Hepatocyte (in vitro differentiated cells): ENCODE measurements around the gene PRDM11. TPM values are rescaled to one million over a fixed set of nuclear protein-coding genes. Genes with fewer than 3 reads are reported as not detected.

Source experiments
- DNase-seq: peaks from one replicate; pipeline ENCODE4 v3.0.0-alpha.2; 2016; ENCODE audit warnings: low spot score
- H2AFZ ChIP-seq: fragments of 200-600 bp; sonication (generic); 2 replicates; pipeline ENCODE4 v1.6.0; 2016; ENCODE audit warnings: antibody characterized with exemption, mild to moderate bottlenecking
- H3K27ac ChIP-seq: fragments of 200-600 bp; sonication (generic); 2 replicates; pipeline ENCODE4 v1.5.1; 2016; ENCODE audit warnings: mild to moderate bottlenecking
- H3K27me3 ChIP-seq: fragments of 200-600 bp; sonication (generic); 2 replicates; pipeline ENCODE4 v1.6.1; 2016
- H3K36me3 ChIP-seq: fragments of 200-600 bp; sonication (generic); replicated peaks from 2 replicates; pipeline ENCODE4 v1.5.1; 2016; ENCODE audit warnings: low read depth; ENCODE audit not compliant: insufficient read depth
- H3K4me1 ChIP-seq: fragments of 200-600 bp; sonication (generic); 2 replicates; pipeline ENCODE4 v1.5.1; 2016; ENCODE audit warnings: mild to moderate bottlenecking, moderate library complexity; ENCODE audit not compliant: insufficient read depth
- H3K4me2 ChIP-seq: fragments of 200-600 bp; sonication (generic); 2 replicates; pipeline ENCODE4 v1.6.0; 2016
- H3K4me3 ChIP-seq: fragments of 200-600 bp; sonication (generic); 2 replicates; pipeline ENCODE4 v1.5.1; 2016; ENCODE audit warnings: mild to moderate bottlenecking
- H3K79me2 ChIP-seq: fragments of 200-600 bp; sonication (generic); 2 replicates; pipeline ENCODE4 v1.6.0; 2017; ENCODE audit warnings: mild to moderate bottlenecking
- H3K9me2 ChIP-seq: fragments of 200-600 bp; sonication (generic); replicated peaks from 2 replicates; pipeline ENCODE4 v1.6.0; 2017; ENCODE audit warnings: mild to moderate bottlenecking; ENCODE audit not compliant: insufficient read depth
- H3K9me3 ChIP-seq: fragments of 200-600 bp; sonication (generic); 2 replicates; pipeline ENCODE4 v1.5.1; 2016; ENCODE audit warnings: low read depth, mild to moderate bottlenecking
- H4K20me1 ChIP-seq: fragments of 200-600 bp; sonication (generic); 2 replicates; pipeline ENCODE4 v1.6.0; 2016; ENCODE audit warnings: mild to moderate bottlenecking; ENCODE audit not compliant: insufficient read depth, poor library complexity, severe bottlenecking
- CTCF ChIP-seq: fragments of 200-600 bp; sonication (generic); IDR thresholded peaks from 2 replicates; pipeline ENCODE4 v1.5.1; 2016; ENCODE audit warnings: antibody characterized with exemption, mild to moderate bottlenecking; ENCODE audit not compliant: poor library complexity
- EZH2 ChIP-seq: fragments of 200-600 bp; sonication (generic); IDR thresholded peaks from 2 replicates; pipeline ENCODE4 v1.6.1; 2016; ENCODE audit warnings: antibody characterized with exemption, mild to moderate bottlenecking, borderline replicate concordance
- EZH2phosphoT487 ChIP-seq: fragments of 200-600 bp; sonication (generic); IDR thresholded peaks from one replicate; pipeline ENCODE4 v1.6.1; 2018; ENCODE audit warnings: antibody characterized with exemption, mild to moderate bottlenecking, low read depth, moderate library complexity; ENCODE audit not compliant: unreplicated experiment, severe bottlenecking
- WGBS: methylation state at CpG from one replicate; pipeline ENCODE4 v1.1.6; 2016; ENCODE audit warnings: low lambda C conversion rate; ENCODE audit errors: missing lambda C conversion rate; 5-methylcytosine and 5-hydroxymethylcytosine counted together
- polyA plus RNA-seq: library from polyadenylated mRNA; unstranded; fragments of >200 nt; fragmentation: Nextera tagmentation; extraction: Ambion mirVana; gene quantifications from 2 replicates; pipeline ENCODE4 v1.2.1, GENCODE V29; 2016
- total RNA-seq: library from RNA; depleted of rRNA; stranded (reverse); fragments of >200 nt; gene quantifications from 2 replicates; pipeline ENCODE4 v1.2.3, GENCODE V29; 2014

The PRDM11 gene
- total and polyA plus RNA-seq, 2 experiments from 2014 or later = 11.2 to 15.0 TPM

DNA sequence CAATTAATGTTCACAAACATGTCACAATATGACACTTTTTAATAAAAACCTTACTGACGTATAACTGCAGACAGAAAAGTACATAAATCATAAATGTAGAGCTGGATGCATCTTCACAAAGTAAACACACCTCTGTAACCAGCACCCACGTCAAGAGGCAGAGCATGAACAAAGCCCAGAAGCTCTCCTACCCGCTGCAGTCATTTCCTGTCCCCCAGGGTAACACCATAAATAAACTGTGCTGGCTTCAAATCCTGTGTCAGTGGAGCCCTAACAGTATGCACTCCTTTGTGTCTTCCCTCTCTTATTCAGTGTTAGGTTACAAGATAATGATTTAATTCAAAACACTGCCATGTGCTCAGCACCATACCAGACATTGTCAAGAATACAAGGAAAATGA, 134.0 kb downstream of the PRDM11 start:
- no peak overlapping the region for H3K4me3 ChIP-seq
- no peak overlapping the region for H3K4me2 ChIP-seq
- no peaks in the 10 kb centered on the region for H3K9me2 ChIP-seq
- H3K9me3 ChIP-seq = no peaks in the 10 kb centered on the region
- no peak overlapping the region for H2AFZ ChIP-seq
- no peak for DNase-seq
- H3K27me3 ChIP-seq = peaks cover 14% of the 10 kb centered on the region
- no peaks in the 10 kb centered on the region for H3K36me3 ChIP-seq
- no peaks in the 10 kb centered on the region for H3K79me2 ChIP-seq
- no peak for TF ChIP-seq CTCF
- no peak for TF ChIP-seq EZH2phosphoT487
- no peak for TF ChIP-seq EZH2
- WGBS = 48% methylated on average over 3 of the region's 3 CpGs
- peak overlapping the region; percentile 24 for H3K27ac ChIP-seq
- H4K20me1 ChIP-seq = no peaks in the 10 kb centered on the region
- peaks cover 11% of the 10 kb centered on the region for H3K4me1 ChIP-seq

- Histone ChIP-seq H3K9me2 (no peaks in the 10 kb centered on the region), H2AFZ (no peak overlapping the region), H3K79me2 (no peaks in the 10 kb centered on the region), H3K27me3 (peaks cover 14% of the 10 kb centered on the region), H3K9me3 (no peaks in the 10 kb centered on the region), H4K20me1 (no peaks in the 10 kb centered on the region), H3K4me2 (no peak overlapping the region), H3K4me3 (no peak overlapping the region), H3K27ac (peak overlapping the region; percentile 39), H3K36me3 (no peaks in the 10 kb centered on the region), H3K4me1 (peaks cover 15% of the 10 kb centered on the region)
- DNase-seq = peak; percentile 45
- 66% methylated on average over 6 of the region's 6 CpGs for WGBS
- TF ChIP-seq EZH2 (no peak), EZH2phosphoT487 (no peak), CTCF (no peak)
Observed at GRCh38 chr11:45282081-45282480, 135.6 kb downstream of the PRDM11 start.

Other genes with a start within 250 kb of the PRDM11 start
- 11.2 and 15.4 TPM in 2 replicates for gene TP53I11, start 195.8 kb upstream of the PRDM11 start, total RNA-seq
- 41.8 and 51.7 TPM in 2 replicates for gene TP53I11, start 195.8 kb upstream of the PRDM11 start, polyA plus RNA-seq
- 10.4 and 11.5 TPM in 2 replicates for gene SYT13, start 139.7 kb downstream of the PRDM11 start, total RNA-seq
- 1.6 and 1.7 TPM in 2 replicates for gene SYT13, start 139.7 kb downstream of the PRDM11 start, polyA plus RNA-seq